Stimulated activated CD4-positive, alpha-beta T cell treated with anti-CD3 and anti-CD28 coated beads, TNF-alpha, amount 100 ng/mL, for 48 hours (primary cell): ENCODE measurements around the gene MSI1.

Experiments
- DNase-seq, 3 donors: peaks; one replicate each; pipeline ENCODE4 v3.0.0-alpha.2; 2020; ENCODE audit warnings: low read depth in 3 of 3

MSI1 gene

GRCh38 chr12:120377611-120378010, 8.6 kb upstream of the MSI1 start:
- DNase-seq = no peak

- no peak for DNase-seq
Observed at GRCh38 chr12:120376934-120377572, 8.1 kb upstream of the MSI1 start.

- no peak for DNase-seq
Observed at GRCh38 chr12:120376416-120376815, 7.5 kb upstream of the MSI1 start.

- DNase-seq = no peak
Observed at GRCh38 chr12:120376009-120376408, 7.0 kb upstream of the MSI1 start.

GRCh38 chr12:120373683-120374082, 4.7 kb upstream of the MSI1 start:
- DNase-seq = no peak

GRCh38 chr12:120370343-120371243, 1.6 kb upstream of the MSI1 start:
- no peak for DNase-seq

GRCh38 chr12:120369603-120370342, 809 bp upstream of the MSI1 start:
- DNase-seq = no peak

GRCh38 chr12:120367924-120368788, 808 bp downstream of the MSI1 start:
- peak; percentile 6 to 42 (median 15) for DNase-seq

- DNase-seq = no peak
Observed at GRCh38 chr12:120367233-120367923, 1.6 kb downstream of the MSI1 start.

GRCh38 chr12:120366845-120367232, 2.1 kb downstream of the MSI1 start:
- DNase-seq = no peak

- DNase-seq = no peak
Observed at GRCh38 chr12:120366341-120366705, 2.6 kb downstream of the MSI1 start.

GRCh38 chr12:120365675-120366340, 3.2 kb downstream of the MSI1 start:
- no peak for DNase-seq

- DNase-seq = no peak
Observed at GRCh38 chr12:120364487-120364886, 4.5 kb downstream of the MSI1 start.

- no peak for DNase-seq
Observed at GRCh38 chr12:120363274-120363855, 5.6 kb downstream of the MSI1 start.

GRCh38 chr12:120362516-120363273, 6.3 kb downstream of the MSI1 start:
- DNase-seq = no peak

- no peak for DNase-seq
Observed at GRCh38 chr12:120361506-120362208, 7.3 kb downstream of the MSI1 start.

- no peak for DNase-seq
Observed at GRCh38 chr12:120359128-120359527, 9.8 kb downstream of the MSI1 start.

GRCh38 chr12:120358412-120359100, 10.4 kb downstream of the MSI1 start:
- no peak for DNase-seq
